Lower leg skin (tissue), 4 donors: Measurements from ENCODE around the gene SURF6. TPM values are rescaled to one million over a fixed set of nuclear protein-coding genes. Genes with fewer than 3 reads are reported as not detected.
"Not testable (repeated sequence)": the region's sequence is repeated elsewhere in the genome, so short reads cannot be mapped to it uniquely, and the experiment has no call there.

Source experiments
- DNase-seq, 2 donors: peaks; one replicate each; pipeline ENCODE4 v3.0.0-alpha.2; 2019; ENCODE audit warnings: low spot score in 2 of 2
- H3K4me3 ChIP-seq: fragments of 200-600 bp; sonication (generic); 2 replicates; pipeline ENCODE4 v1.5.1; 2017; ENCODE audit warnings: mild to moderate bottlenecking, low read depth; ENCODE audit not compliant: poor library complexity, severe bottlenecking
- CTCF ChIP-seq, 3 donors: fragments of 450-650 bp; IDR thresholded peaks; one replicate each; pipeline ENCODE4 v1.5.1; 2016; ENCODE audit warnings: antibody characterized with exemption in 3 of 3, mild to moderate bottlenecking in 3 of 3, moderate library complexity in 2 of 3
- POLR2A ChIP-seq, 2 donors: fragments of 450-650 bp; IDR thresholded peaks; one replicate each; pipeline ENCODE4 v1.6.1; 2016 to 2017; ENCODE audit warnings: antibody characterized with exemption in 2 of 2, mild to moderate bottlenecking in 1 of 2, moderate library complexity in 1 of 2
- WGBS, 2 donors: methylation state at CpG; one replicate each; pipeline ENCODE4 v1.1.5; 2018; 5-methylcytosine and 5-hydroxymethylcytosine counted together
- intact Hi-C: fragments of 100-400 bp; cut with DNase I; formaldehyde crosslinking; loops from one replicate; pipeline ENCODE4 v1.15.0; 2023; ENCODE audit warnings: low total_unique reads
- total RNA-seq, 4 donors: library from RNA; depleted of rRNA; stranded (reverse); fragments of >200 nt; gene quantifications; one replicate each; pipeline ENCODE4 v1.1.0, GENCODE V29; 2016

The SURF6 gene
- total RNA-seq, 4 donors from 2014 or later = 21.7 to 37.4 (median 27.4) TPM

- DNase-seq = no peak
- 81 to 87% methylated on average over 4 of the region's 4 CpGs for WGBS, 2 donors
- no peak for TF ChIP-seq CTCF (IDR thresholded peaks at IDR 0.05)
- no peak overlapping the region for H3K4me3 ChIP-seq
- intact Hi-C loops = no loop called here
Measured at GRCh38 chr9:133380734-133381133, 44.7 kb upstream of the SURF6 start.

- no peak for DNase-seq
- WGBS, 2 donors = 90 to 91% methylated on average over 11 to 14 of the region's 14 CpGs
- no peak overlapping the region for H3K4me3 ChIP-seq
- TF ChIP-seq CTCF (IDR thresholded peaks at IDR 0.05) (no peak), POLR2A (IDR thresholded peaks at IDR 0.05) (no peak)
- intact Hi-C loops = no loop called here
Measured at GRCh38 chr9:133379153-133380086, 43.4 kb upstream of the SURF6 start.

GRCh38 chr9:133378408-133378962 is 42.5 kb upstream of the SURF6 start:
- TF ChIP-seq CTCF (IDR thresholded peaks at IDR 0.05) = no peak
- no peak for TF ChIP-seq POLR2A (IDR thresholded peaks at IDR 0.05)
- intact Hi-C loops = no loop called here
- DNase-seq = no peak
- WGBS, 2 donors = 73 to 100% methylated on average over 1 of the region's 1 CpG
- H3K4me3 ChIP-seq = no peak overlapping the region

- no peak overlapping the region for H3K4me3 ChIP-seq
- 51 to 52% methylated on average over 5 to 6 of the region's 6 CpGs for WGBS, 2 donors
- TF ChIP-seq CTCF (IDR thresholded peaks at IDR 0.05) = no peak
- TF ChIP-seq POLR2A (IDR thresholded peaks at IDR 0.05) = no peak
- intact Hi-C loops = no loop called here
- no peak for DNase-seq
Measured at GRCh38 chr9:133377721-133378216, 41.8 kb upstream of the SURF6 start.

- H3K4me3 ChIP-seq, DNase-seq, intact Hi-C loops: not testable (repeated sequence)
- 74 to 78% methylated on average over 14 of the region's 14 CpGs for WGBS, 2 donors
Measured at GRCh38 chr9:133377280-133377679, 41.3 kb upstream of the SURF6 start.
